ENCODE measurements around the gene TEKT5. TPM values are rescaled to one million over a fixed set of nuclear protein-coding genes. Genes with fewer than 3 reads are reported as not detected.

Gene TEKT5
- total and polyA plus RNA-seq, 11 donors: 0.51 to 2.8 TPM; not detected in 9

DNA sequence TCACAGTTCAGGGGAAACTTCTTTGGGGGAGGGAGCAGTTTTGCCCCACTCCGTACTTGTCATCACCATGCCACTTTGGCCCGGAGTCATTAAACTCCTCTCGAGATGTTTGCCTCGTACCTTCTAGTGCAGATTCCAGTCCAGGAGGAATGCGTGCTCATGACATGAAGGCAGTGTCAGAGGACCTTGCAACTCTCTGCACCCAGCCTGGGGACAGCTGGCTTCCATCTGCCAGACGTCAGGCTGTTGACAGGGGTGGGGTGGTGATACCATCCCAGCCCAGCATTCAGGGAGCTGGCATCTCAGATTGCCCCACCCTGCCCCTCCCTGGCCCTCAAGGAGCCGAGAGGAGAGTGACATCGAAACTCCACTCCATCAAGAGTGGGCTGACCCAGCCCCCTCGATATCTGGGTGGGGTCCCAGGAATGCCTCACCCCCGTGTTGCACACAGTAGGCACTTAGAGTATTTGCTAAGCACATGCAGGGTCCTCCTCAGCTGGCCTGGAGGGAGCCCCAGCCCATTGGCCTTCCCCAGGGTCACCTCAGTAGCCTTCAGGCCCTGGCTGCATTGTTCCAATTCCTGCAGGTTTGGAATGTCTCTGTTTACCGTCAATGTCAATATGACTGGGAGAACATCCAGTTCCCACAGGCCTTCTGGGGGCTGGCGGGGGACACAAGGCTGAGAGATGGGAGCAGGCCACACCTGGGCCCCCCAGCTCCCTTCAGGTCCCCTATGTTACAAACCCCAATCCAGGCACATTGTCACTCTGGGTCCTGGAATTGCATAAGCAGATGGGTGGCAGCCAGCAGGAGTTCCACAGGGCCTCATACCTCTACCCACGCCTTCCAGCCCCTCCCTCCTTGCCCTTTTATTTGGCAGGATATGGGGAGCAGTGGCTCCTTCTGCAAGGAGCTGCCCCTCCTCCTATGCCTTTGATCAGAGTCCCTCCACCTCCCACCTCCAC, 93.0 kb downstream of the TEKT5 start:
- TF ChIP-seq, protein P1, sequence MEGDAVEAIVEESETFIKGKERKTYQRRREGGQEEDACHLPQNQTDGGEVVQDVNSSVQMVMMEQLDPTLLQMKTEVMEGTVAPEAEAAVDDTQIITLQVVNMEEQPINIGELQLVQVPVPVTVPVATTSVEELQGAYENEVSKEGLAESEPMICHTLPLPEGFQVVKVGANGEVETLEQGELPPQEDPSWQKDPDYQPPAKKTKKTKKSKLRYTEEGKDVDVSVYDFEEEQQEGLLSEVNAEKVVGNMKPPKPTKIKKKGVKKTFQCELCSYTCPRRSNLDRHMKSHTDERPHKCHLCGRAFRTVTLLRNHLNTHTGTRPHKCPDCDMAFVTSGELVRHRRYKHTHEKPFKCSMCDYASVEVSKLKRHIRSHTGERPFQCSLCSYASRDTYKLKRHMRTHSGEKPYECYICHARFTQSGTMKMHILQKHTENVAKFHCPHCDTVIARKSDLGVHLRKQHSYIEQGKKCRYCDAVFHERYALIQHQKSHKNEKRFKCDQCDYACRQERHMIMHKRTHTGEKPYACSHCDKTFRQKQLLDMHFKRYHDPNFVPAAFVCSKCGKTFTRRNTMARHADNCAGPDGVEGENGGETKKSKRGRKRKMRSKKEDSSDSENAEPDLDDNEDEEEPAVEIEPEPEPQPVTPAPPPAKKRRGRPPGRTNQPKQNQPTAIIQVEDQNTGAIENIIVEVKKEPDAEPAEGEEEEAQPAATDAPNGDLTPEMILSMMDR (IDR thresholded peaks at IDR 0.05): no peak
- TF ChIP-seq POLR2A (IDR thresholded peaks at IDR 0.05): no peak
- WGBS, 4 donors: 34 to 42% (median 38%) methylated on average over 12 to 13 of the region's 13 CpGs

DNA sequence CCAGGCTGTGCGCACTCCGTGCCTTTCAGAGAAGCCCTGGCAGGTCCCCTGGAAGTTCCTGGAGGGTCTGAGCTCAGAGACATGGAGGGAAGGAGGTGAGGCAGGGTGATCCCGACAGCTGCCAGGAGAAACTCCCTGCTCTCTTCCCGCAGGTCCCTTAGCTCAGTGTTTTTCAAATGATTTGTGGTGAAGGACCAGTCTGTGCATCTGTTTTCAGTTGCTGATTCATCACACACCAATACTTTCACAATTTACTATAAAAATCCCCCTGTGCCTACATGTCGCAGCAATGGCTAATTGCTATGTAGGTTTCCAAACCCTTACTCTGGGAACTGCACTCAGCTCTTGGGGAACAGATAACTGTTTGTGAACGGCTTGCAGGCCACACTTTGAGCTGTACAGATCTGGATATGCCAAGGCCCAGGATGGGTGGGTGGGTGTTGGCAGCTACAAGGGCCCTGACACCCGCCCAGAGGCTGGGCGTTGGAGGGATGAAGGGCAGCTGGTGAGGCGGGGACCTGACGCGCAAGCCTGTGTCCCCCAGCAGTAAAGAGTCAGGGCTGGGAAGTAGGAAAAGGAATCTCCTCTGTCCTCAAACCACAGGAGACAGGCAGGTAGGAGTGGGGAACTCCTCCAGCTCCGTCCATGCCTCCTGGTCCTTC, 93.8 kb downstream of the TEKT5 start:
- Histone ChIP-seq H3K4me1 (peaks cover 0 to 42% (median 21%) of the 10 kb centered on the region in 12 donors), H3K27me3 (no peaks in the 10 kb centered on the region), H3K27ac (peak overlapping the region in 8 of 12 donors; percentile 23 to 64 (median 39)), H3K4me3 (no peak overlapping the region), H3K36me3 (no peaks in the 10 kb centered on the region), H3K9me3 (no peaks in the 10 kb centered on the region)
- ATAC-seq (peak; percentile 15 to 55 (median 32)), DNase-seq (peak in 1 of 5 donors; percentile 46)
- 46 to 52% (median 51%) methylated on average over 12 of the region's 12 CpGs for WGBS, 4 donors
- intact Hi-C loops (cut with DNase I): no loop called here
- TF ChIP-seq POLR2A (IDR thresholded peaks at IDR 0.05): no peak
- TF ChIP-seq, protein P1 (IDR thresholded peaks at IDR 0.05): no peak

More for the DNA sequence above, 93.0 kb downstream of the TEKT5 start:
- ATAC-seq (peak; percentile 71 to 88 (median 84)), DNase-seq (peak in 4 of 5 donors; percentile 42 to 78 (median 74))
- no peaks in the 10 kb centered on the region for H3K36me3 ChIP-seq
- H3K9me3 ChIP-seq: no peaks in the 10 kb centered on the region
- intact Hi-C loops (cut with DNase I): no loop called here
- H3K27me3 ChIP-seq: no peaks in the 10 kb centered on the region
- H3K27ac ChIP-seq: peak overlapping the region in 9 of 12 donors; percentile 9 to 64 (median 31)
- no peak overlapping the region for H3K4me3 ChIP-seq
- peaks cover 0 to 42% (median 21%) of the 10 kb centered on the region in 12 donors for H3K4me1 ChIP-seq

- no peak for ATAC-seq
- TF ChIP-seq POLR2A (IDR thresholded peaks at IDR 0.05): no peak
- TF ChIP-seq, protein P1 (IDR thresholded peaks at IDR 0.05): no peak
- no peaks in the 10 kb centered on the region for H3K27me3 ChIP-seq
- DNase-seq: no peak
- WGBS, 4 donors: 95 to 98% (median 96%) methylated on average over 7 of the region's 7 CpGs
- H3K36me3 ChIP-seq: no peaks in the 10 kb centered on the region
- H3K27ac ChIP-seq: peak overlapping the region in 1 of 12 donors; percentile 58
- intact Hi-C loops (cut with DNase I): no loop called here
- H3K9me3 ChIP-seq: no peaks in the 10 kb centered on the region
- peaks cover 0 to 42% (median 21%) of the 10 kb centered on the region in 12 donors for H3K4me1 ChIP-seq
- H3K4me3 ChIP-seq: no peak overlapping the region
These were observed 95.1 kb downstream of the TEKT5 start for GRCh38 chr16:10599626-10600025.

- peak; percentile 69 to 78 (median 77) for DNase-seq
- Histone ChIP-seq H3K9me3 (no peaks in the 10 kb centered on the region), H3K4me1 (peaks cover 0 to 42% (median 21%) of the 10 kb centered on the region in 12 donors), H3K36me3 (no peaks in the 10 kb centered on the region), H3K27ac (peak overlapping the region in 7 of 12 donors; percentile 17 to 58 (median 43)), H3K4me3 (no peak overlapping the region), H3K27me3 (no peaks in the 10 kb centered on the region)
- TF ChIP-seq, protein P1 (IDR thresholded peaks at IDR 0.05): no peak
- no peak for TF ChIP-seq POLR2A (IDR thresholded peaks at IDR 0.05)
- 22 to 32% (median 24%) methylated on average over 11 of the region's 11 CpGs for WGBS, 4 donors
- intact Hi-C loops (cut with DNase I): no loop called here
- peak; percentile 34 to 70 (median 60) for ATAC-seq
These were observed 96.6 kb downstream of the TEKT5 start for GRCh38 chr16:10598157-10598556.

All from heart left ventricle (tissue), 16 donors.